HG03571 (cell line): ENCODE data around the gene KIF26A.

Experiments used
- ATAC-seq: cut with Tn5 transposase; IDR thresholded peaks from one replicate; pipeline ENCODE4 v1.9.1; 2021; ENCODE audit not compliant: unreplicated experiment

KIF26A gene

DNA sequence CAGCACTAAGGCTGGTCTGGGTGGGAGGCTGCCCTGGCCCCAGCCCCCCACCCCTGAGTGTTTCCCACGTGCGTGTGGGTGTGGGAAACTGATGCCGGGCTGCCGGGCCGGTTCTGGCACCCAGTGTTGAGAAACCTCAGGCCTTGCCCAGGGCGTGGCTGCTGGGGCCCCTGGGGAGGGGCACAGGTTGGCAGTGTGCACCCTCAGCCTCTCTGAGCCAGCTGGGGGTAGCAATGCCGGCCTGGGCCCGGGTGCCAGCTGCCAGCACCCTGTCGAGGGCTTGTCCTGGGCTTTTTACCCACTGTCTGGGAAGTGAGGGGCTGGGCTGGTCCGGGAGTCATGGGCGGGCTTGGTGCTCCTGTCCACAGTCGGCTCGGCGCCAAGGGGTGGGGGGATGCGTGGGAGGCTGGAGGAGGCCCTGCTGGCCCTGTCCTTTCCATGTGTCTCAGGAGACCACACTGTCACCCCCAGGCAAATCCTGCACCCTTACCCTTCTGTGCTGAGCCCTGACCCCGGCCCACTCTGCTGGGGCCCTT lies 37.2 kb upstream of the KIF26A start:
- no peak for ATAC-seq

DNA sequence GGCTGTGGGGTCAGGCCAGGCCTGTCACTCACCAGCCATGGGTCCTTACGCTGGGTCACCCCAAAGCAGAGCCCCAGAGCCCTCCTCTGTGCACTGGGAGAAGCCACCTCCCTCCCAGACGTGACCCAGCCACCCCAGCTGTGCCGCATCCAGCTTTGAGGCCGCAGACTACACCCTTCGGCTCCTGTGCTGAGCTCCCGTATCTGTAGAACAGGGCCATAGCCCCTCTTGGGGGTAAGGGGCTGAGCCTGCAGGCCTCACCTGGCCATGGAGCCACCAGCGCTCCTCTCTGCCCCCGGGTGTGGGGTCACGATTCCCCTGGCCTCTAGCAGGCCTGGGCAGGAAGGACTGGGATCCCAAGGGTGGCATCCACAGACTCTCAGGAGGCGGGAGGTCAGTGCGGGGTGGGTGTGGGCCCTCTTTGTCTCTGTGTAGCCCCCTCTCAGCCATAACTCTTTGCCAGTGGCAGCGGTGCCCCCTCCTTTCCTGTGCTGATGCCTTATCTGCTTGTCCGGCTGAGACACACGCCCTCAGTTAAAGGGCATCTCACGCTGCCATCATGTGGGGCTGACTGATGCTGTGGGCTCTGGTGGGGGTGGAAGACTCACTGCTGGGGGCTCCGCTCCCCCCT lies 36.6 kb upstream of the KIF26A start:
- no peak for ATAC-seq

DNA sequence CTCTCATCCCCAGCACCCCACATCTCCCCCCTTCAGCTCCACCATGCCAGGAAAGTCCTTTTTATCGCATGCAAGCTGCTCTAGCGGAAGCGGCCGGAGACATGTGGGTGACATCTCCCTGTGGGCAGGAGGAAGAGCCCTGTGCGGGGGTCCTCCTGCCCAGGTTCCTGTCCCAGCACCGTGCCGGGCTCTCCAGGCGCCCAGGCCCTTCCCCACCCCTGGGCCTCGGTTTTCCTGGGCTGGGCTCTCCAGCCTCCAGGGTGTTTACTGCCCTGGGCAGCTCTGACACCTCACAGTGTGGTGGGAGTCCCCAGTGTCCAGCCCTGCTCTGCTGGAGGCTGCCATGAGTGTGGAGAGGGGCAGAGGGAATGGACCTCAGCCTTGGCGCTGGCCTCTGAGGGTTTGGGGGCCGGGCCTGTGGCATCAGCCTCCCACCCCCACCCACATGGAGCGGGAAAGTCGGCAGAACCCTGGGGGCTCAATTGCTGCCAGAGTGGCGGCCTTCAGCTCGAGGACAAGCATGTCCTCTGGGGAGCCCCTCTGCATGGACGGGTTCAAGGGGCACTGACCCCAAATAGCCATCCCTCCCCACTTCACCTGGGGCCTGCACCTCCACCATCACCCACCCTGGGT lies 36.0 kb upstream of the KIF26A start:
- ATAC-seq: no peak

DNA sequence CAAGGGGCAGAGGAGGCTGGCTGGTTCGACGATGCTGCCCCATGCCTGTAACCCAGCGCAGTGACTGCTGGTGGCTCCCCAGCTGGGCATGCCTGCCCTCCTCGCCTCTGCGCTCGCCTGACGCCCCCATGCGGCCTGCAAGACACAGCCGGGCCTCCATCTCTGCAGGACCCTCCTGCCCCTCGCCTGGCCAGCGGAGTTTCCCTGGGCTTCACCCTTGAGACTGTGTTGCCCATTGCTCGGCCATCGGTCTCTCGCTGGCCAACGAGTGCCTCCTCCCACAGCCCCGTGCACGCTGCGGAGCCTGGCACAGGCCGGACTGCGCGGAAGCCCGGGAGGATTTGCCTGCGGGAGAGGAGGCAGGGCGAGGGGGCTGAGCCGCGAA lies 35.3 kb upstream of the KIF26A start:
- no peak for ATAC-seq

DNA sequence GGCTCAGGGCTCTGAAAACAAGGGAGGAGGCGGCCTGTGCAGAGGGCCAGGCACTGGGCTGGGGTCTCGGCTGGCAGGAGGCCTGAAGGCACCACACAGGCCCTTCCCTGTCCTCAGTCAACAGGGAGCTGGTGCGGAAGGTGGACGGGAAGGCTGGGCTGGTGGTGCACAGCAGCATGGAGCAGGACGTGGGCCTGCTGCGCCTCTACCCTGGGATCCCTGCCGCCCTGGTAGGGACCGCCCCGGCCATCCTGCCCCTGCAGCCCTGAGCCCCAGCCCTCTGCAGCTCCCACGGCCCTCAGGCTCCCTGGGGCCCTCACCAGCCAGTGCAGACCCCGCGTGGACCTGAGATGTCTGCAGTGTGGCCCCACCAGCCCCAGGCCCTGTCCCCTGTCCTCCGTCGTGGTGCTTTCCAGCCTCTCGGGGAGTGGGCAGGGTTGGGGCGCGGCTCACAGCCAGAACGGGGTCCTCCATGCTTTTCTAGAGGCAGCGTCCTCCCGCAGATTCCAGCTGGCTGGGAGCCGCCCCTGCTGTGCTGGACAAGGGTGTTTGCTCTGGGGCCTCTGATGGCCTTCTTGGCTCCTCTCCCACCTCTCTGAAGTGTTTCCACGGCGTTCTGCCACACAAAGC lies 34.8 kb upstream of the KIF26A start:
- no peak for ATAC-seq

DNA sequence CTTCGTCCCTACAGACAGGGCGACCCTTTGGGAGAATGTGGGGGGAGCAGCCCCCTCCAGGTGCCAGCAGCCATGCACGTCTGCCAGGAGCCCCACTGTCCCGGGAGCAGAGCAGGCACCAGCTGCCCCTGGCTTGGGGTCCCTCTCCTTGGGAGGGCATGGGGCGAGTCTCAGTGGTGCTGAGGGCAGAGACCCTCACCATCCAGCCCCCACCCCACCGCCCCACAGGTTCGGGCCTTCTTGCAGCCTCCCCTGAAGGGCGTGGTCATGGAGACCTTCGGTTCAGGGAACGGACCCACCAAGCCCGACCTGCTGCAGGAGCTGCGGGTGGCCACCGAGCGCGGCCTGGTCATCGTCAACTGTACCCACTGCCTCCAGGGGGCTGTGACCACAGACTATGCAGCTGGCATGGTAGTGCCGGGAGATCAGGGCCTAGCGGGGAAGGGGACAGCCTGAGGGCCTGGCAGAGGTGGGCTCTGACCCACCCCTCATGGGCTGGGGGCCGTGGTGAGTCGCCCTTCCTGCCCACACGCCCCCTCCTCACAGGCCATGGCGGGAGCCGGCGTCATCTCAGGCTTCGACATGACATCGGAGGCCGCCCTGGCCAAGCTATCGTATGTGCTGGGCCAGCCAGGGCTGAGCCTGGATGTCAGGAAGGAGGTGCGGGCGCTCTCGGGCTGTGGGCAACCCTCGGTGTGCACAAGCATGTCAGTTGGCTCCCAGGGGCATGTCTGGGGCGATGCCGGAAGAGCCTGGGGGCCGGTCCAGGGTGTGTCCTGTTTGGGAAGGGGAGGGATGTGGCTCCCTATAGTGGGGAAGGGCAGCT lies 34.1 kb upstream of the KIF26A start:
- no peak for ATAC-seq

DNA sequence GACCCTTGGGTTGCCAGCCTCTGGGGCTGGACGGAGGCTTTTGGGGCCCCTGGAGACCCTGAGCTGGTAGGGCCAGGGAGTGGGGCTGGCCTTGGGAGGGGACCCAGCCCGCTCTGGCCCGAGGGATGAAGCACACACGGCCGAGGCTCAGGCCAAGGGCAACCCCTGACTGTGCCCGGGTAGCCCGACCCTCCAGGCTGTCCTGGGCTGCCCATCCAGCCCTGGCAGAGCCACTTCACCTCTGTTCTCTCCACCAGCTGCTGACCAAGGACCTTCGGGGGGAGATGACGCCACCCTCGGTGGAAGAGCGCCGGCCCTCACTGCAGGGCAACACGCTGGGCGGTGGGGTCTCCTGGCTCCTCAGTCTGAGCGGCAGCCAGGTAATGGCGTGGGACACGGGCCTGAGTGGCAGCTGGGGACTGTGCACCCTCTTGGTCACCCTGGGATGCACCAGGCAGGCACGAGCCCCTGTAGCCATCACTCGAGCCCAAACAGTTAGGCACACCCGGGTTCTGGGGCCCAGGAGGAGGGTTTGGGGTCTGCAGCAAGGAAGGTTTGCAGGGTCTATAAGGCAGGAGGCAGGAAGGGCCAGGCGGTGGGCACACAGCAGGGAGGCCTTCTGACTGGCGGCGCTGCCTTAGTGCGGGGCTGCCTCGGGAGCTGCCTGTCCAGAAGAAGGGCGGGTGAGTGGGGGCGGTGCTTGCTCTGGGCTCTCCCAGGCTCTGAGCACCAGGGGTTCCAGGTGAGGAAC lies 33.1 kb upstream of the KIF26A start:
- no peak for ATAC-seq

DNA sequence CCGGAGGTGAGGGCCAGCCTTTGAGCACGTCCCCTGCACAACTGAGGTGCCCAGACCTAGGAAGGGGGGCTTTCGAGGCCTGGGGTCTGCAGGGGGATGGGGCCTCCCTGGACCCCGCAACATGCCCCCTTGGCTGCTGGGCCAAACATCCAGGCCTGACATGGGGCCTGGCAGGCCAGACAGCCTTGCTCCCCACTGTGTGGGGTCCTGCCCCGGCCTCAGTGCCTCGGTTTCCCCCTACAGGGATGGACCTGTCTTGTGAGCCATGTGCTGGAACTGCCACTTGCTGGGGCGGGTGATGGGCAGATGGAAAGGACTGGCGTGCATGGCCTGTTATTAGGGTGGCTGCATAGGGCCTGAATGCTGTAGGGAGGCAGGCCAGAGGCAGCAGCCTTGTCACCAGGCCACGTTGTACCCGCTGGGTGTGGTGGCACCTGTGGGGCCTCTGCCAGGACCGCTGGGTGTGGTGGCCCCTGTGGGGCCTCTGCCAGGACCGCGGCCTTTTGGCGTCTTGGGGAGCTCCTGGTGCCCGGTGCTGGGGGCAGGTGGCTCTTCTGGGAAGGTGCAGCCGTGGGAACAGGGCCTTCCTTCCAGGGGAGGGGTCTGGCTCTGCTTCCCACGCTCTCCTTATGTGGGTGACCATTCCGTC lies 32.4 kb upstream of the KIF26A start:
- no peak for ATAC-seq

DNA sequence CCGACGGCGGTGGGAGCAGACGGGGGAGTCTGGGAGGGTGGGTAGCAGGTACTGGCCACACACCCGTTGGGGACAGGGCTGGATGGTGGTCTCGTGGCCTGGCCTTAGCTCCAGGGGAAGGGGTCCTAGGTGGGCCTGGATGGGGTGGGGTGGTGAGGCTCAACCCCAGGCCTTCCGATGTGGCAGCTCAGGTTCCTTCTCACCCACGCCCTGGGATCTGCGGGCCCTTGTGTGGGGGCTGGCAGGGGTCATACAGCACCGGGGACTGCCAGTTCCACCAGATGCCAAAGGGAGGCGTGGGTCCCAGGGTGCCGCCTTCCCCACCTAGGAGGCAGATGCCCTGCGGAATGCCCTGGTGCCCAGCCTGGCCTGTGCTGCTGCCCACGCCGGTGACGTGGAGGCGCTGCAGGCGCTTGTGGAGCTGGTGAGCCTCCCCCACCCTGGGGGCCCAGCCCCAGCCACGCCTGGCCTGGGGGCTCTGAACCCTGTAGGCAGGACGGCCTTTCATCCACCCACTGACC lies 31.9 kb upstream of the KIF26A start:
- no peak for ATAC-seq

DNA sequence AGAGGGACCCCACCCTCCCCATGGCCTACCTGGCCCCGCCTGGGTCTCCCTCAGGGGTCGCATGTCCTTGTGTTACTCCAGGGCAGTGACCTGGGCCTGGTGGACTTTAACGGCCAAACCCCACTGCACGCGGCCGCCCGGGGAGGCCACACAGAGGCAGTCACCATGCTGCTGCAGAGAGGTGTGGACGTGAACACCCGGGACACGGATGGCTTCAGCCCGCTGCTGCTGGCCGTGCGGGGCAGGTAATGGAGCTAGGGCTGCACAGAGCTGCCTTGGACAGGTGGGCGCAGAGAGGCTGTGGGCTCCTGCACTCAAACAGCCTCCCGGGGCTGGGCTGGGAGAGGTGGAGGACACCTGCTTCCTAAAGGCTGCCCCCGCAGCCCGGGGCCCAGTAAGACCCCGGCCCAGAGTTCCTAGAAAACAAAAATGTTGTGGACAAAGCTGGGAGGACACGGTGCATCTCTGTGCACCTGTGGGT lies 31.2 kb upstream of the KIF26A start:
- no peak for ATAC-seq

DNA sequence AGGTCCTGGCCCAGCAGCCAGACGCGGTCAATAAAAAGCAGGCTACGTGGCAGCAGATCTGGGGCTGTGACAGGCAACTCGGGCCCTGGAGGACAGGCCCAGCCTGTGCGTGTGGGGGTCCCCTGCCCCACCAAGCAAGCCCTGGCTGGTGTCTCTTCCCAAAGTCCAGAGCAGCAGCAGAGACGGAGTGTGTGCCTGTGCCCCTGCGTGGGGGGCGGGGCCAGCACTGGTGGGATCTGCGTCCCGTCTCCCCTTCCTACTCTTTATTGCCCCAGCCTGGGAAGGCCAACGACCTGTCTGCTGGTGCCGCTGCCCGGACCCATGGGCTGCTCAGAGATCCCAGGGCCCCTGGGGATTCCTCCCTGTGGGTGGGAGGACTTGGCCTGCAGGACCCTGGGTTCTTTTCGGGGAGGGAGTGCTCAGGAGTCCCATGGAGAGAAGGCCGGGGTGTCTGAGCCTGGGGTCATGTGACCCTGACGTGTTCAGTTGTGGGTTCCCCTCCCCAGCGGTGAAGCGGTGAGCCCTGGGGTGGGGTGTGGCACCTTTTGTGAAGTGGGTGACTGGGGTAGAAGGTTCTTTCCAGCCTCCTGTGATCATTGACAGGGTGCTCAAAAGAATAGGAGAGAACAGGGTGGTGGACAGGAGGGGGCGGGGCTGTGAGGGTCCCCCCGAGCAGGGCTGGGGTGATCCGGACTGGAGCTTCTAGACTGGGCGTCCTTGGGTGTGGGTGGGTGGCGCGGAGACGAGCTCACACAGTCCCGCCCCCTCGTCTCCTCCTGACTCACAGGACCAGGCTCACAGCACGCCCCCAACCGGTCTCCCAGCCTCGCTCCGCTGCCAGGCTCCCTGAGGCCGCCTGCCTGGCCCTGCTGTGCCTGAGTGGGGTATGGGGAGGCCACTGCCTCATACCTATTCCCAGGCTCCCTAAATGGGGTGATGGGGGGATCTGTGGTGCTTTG lies 30.5 kb upstream of the KIF26A start:
- no peak for ATAC-seq

DNA sequence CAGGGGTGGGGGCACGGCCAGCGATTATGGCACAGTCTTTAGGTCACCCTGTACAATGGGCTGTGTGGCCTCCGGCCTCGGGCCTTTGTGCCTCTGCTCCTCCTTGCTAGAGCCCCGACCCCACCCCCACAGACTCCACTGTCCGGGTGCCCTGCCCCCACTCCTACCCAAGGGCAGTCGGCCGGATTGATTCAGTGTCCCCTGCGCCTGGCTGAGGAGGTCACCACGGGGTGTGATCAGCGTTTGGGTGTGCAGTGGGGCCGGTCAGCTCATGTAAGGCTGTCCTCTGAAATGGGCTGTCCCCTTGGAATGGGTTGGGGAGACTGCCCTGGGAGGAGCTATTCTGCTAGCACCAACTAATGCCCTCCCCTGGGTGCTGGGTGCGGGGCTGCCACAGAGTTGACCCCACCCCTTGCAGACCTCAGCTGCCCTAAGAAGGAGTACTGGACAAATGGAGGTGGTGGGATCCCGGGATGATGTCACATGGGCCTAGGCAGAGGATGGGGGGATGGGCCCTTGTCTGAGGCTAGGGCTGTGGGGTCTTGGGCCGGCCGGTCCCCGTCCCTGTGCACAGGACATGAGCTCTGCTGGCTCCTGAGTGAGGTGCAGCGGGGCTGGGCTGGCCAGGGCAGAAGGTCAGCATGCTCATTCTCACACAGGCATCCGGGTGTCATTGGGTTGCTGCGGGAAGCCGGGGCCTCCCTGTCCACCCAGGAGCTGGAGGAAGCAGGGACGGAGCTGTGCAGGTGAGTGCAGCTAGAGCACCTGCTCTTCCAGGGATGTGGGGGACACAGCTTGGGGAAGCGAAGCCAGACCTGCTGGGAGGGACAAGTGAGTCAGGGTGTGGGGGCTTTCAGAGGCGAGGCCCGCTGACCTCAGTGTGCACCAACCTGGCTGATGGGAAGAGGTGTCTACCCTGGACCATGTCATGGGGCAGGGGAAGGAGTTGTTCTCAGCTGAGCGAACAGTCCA lies 29.5 kb upstream of the KIF26A start:
- ATAC-seq: no peak

DNA sequence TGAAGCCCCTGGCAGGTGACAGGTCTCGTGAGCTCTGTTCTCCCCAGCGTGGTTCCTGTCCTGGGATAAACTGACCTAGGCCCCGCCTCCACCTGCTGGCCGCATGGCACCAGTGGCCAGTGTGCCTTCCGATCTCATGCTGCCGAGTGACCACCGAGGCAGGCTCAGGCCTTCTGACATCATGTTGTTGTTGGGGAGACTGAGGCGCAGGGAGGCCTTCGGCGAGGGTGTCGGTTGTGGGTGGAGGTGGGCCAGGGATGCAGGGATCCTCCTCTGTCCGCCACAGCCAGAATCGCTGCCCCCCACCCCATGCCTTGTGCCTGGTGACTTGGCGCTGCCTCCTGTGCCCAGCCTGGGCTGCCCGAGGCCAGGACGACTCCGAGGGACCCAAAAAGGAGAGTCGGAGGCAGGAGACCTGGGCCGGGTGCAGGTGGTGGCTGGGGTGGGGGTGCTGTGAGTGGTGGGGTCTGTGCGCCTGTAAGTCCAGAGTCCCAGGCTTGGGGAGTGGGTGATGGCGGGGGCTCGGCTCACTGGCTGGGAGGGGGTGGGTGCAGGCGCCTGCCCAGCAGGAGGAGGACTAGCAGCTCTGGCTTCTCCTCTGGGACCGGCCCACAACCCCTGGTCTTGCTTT lies 28.5 kb upstream of the KIF26A start:
- no peak for ATAC-seq

DNA sequence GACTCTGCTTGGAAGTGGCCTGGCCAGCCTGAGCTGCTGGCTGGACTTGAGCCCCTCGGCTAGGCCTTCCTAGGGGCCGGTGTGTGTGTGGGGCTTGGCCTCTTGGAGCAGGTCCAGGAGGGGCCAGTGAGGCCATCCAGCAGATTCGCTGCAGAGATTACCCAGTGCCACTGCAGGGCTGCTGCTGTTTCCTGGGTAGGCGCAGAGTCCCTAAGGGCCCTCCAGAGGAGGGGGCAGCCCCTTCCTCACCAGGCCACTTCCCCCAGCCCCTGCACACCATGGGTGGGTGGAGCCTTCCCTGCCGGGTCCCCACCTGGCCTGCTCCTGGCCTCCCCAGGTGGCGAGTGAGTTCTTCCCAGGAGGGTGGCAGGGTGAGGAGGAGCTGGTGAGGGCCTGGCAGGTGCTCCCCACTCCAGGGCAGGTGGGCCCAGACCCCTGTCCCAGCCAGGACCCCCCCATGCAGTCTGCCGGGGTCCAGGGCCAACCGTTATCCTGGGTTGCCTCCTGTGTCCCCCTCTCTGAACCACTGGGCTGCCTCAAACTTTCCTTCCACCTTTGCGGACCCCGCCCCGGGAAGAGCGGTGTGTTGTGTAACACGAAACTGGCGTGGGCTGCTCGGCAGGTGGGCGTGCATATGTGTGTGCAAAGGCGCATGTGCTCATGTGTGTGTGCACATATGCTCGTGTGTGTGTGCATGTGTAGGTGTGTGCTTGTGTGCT lies 27.7 kb upstream of the KIF26A start:
- no peak for ATAC-seq

DNA sequence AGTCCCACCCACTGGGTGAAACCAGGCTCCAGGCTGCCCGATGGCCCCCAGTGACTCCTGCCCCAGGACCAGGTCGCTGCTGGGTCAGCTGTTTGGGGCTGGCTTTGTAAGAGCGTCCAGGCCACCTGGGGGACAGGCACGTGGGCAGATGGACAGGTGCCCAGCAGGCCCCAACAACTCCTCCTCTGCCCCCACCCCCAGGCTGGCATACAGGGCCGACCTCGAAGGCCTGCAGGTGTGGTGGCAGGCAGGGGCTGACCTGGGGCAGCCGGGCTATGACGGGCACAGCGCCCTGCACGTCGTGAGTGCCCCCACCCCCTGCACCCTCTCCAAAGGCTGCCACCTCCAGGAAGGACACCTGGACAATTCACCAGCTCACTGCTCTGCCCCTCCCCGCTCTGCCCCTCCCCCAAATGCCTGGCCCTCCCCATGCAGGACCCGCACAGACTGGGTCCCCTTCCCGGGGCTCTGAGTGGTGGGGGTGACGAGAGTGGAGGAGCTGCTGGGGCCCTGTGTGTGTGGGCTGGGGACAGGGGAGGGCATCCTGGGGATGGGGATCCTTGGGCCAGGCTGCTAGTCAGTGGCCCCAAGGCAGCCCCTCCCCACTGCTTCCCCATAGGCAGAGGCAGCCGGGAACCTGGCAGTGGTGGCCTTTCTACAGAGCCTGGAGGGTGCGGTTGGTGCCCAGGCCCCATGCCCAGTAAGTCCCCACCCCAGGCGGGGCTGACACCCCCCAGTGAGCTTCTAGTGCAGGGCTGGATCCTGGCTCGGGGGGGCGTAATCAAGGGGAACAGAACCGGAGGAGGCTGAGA lies 26.9 kb upstream of the KIF26A start:
- ATAC-seq: no peak

DNA sequence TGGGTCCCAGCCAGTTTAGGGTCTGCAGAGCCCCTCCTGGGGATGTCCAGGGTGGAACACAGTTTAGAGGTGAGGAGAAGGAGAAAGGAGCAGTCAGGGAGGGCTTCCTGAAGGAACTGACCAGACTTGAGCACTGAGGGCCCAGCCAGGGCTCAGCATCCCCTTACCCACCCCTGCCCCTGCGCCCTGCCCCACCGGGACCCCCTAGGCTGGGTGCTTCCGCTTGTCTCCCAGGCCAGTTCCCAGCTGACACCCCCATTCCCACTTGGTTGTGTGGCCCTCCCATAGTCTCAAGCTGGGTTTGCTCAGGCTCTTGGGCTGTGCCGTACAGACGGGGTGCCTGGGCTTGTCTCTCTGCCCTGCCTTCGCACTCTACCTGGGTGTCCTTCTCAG lies 26.3 kb upstream of the KIF26A start:
- no peak for ATAC-seq
